LNCAP (cell line): ENCODE results near the gene CSF2.

Experiments used
- TF ChIP-seq, protein P1 (sequence below): fragments of 450-650 bp; IDR thresholded peaks from 2 replicates; pipeline ENCODE4 v1.5.1; 2017; ENCODE audit warnings: mild to moderate bottlenecking

Gene CSF2

DNA sequence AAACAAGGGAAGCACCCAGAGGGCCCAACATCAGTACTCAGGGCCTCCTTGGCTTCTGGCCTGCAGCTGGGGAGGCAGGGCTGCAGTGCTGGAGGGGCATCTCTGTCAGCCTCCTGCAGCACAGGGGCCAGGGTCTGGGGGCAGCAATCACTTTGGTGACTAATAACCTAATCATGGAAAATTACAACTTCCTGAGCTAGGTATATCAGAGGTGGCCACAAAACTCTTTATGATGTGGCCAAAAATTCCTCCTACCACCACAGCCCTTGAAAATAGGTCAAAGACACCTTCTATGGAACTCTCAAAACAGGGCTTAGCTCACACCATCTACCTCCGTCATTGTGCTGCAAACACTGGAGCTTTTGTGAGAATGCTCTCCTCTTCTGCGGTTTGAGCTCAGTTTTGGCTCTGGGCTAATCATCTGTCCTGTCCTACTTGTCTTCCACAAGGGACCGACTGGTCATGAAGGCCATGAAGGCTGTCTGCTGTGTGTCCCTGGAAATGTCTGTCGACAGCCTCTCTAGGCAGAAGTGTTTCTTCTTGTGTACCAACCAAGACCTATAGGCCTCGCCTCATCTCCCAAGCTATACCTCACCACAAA lies 28.6 kb downstream of the CSF2 start:
- TF ChIP-seq, protein P1, sequence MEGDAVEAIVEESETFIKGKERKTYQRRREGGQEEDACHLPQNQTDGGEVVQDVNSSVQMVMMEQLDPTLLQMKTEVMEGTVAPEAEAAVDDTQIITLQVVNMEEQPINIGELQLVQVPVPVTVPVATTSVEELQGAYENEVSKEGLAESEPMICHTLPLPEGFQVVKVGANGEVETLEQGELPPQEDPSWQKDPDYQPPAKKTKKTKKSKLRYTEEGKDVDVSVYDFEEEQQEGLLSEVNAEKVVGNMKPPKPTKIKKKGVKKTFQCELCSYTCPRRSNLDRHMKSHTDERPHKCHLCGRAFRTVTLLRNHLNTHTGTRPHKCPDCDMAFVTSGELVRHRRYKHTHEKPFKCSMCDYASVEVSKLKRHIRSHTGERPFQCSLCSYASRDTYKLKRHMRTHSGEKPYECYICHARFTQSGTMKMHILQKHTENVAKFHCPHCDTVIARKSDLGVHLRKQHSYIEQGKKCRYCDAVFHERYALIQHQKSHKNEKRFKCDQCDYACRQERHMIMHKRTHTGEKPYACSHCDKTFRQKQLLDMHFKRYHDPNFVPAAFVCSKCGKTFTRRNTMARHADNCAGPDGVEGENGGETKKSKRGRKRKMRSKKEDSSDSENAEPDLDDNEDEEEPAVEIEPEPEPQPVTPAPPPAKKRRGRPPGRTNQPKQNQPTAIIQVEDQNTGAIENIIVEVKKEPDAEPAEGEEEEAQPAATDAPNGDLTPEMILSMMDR: no peak

DNA sequence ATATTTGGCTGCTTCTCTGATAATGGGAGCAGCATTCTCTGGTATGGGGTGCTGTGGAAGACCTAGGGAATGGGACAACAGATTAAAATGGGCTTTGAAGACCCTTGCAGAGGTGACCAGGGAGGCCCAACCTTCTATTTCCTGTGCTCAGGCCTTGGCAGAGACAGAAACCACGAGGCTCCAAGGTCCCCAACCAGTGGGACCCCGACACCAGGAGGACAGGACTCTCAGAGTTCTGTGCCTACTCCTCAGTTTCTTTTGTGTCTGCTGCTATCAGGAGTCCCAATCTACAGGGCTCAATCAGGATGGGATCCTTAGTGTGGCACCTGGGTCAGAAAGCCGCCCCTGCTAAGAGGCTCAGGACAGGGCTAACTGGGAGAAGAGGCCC lies 29.3 kb downstream of the CSF2 start:
- TF ChIP-seq, protein P1: no peak

DNA sequence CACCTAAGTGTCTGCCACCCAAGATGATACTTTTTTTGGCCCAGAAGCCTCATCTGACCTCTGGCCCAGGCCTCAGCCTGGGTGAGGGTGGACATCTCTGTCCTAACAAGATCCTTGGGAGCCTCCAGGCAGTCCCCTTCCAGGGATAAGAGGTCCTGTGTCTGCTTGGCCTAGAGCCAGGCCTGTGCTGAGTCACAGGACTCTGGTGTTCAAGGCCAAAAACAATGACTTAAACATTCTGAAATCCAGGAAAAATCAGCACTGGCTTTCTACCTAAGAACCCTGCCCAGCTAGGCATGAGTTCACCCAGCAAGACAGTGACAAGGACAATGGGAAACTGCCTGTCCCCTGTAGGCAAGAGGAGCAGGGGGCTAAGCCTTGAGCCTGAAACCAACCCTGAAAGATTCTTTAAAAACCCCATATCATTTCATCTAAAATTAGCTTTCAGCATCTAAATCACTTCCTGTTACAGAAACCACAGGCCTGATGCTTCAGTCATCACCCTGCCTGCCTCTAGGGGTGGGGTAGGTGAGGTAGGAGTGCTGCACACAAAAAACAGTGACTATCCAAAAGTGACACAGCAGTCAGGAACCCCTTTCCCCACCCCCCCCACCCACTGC lies 29.9 kb downstream of the CSF2 start:
- TF ChIP-seq, protein P1: no peak

DNA sequence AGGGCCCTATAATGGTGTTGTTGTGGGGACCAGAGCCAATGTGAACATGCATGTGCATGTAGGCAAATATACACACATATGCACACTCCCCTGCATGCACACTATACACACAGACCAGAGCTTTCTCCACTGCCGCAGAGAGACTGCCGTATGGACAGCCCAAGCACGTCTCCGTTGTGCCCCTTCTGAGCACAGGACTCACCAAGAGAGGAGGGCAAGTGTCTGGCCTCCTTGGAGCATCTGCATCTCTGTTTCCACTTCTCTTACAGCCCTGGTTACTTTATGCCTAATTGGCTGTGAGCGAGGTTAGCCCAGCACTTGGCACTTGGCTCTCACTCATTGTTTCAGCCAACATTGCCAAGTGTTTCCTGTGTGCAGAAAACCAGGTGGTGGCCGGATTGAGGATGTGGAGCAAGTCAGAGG lies 30.4 kb downstream of the CSF2 start:
- TF ChIP-seq, protein P1: no peak

DNA sequence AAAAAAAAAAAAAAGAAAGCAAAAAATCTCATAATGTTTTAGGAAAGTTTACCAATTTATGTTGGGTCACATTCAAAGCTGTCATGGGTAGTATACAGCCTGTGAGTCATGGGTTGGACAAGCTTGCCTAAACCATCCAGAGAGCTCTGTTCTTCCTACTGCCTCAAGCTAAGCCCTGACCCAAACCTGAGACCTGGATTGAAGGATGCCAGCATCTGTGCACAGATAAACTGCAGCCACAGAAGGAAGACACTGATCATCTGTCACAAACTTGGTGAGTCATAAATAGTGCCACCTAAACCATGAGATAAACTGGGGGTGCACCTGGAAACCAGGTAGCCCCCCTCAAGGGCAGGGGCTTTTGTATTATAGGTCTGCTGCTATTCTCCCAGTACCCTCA lies 31.0 kb downstream of the CSF2 start:
- TF ChIP-seq, protein P1: no peak

DNA sequence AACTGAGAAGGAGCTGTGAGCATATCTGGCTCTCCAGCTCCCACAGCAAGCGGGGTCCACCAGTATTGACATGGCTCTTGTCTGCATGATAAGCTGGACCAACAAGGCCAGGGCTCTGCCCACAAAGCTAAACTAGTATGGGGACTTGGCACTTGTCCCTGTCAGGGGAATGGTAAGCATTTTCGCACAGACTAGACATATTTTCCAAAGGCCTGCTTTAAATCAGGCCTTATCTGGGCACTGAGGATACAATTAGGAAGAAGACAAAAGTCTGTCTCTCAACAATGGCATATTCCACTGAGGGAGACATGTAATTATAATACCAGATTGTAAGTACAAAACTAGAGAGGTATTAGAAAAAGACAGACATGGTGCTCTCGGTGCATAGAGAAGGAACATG lies 32.1 kb downstream of the CSF2 start:
- TF ChIP-seq, protein P1: no peak

DNA sequence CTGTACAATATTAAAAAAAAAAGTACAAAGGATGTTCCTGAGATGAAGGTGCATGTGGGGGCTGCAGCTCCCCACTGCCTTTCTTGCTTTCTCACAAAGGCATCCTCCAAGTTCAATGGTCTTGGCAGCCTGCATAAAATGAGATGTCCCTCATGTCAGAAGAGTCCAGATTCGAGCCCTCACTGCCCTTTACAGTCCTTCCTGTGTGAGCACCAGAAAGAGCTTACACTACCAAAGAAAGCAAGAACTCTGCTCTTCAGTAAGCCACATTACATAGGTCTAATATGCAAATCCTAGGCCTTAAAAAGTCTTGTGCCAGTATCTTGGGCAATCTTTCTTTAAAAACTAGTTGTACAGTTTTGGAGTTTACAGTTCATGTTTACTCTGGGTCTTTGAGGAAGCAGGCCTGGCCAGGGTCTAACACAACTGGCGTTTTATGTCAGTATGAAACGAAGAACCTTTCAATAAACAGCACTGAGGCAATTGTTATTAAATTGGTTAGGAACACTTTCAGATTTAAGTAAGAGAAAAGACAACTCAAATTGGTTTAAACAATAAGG lies 36.0 kb downstream of the CSF2 start:
- TF ChIP-seq, protein P1: no peak
